Uterus (tissue), 4 donors: Measurements from ENCODE around the gene NOS1AP. TPM values are rescaled to one million over a fixed set of nuclear protein-coding genes. Genes with fewer than 3 reads are reported as not detected.

Experiments used
- DNase-seq, 2 donors: peaks; one replicate each; pipeline ENCODE4 v3.0.0-alpha.2; 2019 to 2020
- H3K27ac ChIP-seq, 2 donors: fragments of 200-600 bp; sonication (generic); 1 replicate in 1 of 2; 2 replicates in 1 of 2; pipeline ENCODE4 v1.5.1; 2016 to 2018
- H3K27me3 ChIP-seq, 2 donors: fragments of 200-600 bp; sonication (generic); one replicate each; pipeline ENCODE4 v1.5.1; 2018 to 2019; ENCODE audit warnings: control low read depth in 1 of 2
- H3K36me3 ChIP-seq, 2 donors: fragments of 200-600 bp; sonication (generic); one replicate each; pipeline ENCODE4 v1.5.1; 2019; ENCODE audit warnings: control low read depth in 1 of 2
- H3K4me1 ChIP-seq, 2 donors: fragments of 200-600 bp; sonication (generic); one replicate each; pipeline ENCODE4 v1.5.1; 2018 to 2019; ENCODE audit warnings: control low read depth in 1 of 2
- H3K4me3 ChIP-seq, 2 donors: fragments of 200-600 bp; sonication (generic); 1 replicate in 1 of 2; 2 replicates in 1 of 2; pipeline ENCODE4 v1.5.1; 2018 to 2019; ENCODE audit warnings: mild to moderate bottlenecking in 1 of 2
- H3K9me3 ChIP-seq, 2 donors: fragments of 200-600 bp; sonication (generic); one replicate each; pipeline ENCODE4 v1.5.1; 2019; ENCODE audit warnings: control low read depth in 1 of 2
- CTCF ChIP-seq, 4 experiments: fragments of 200-600 bp in 2 of 4; fragments of 450-650 bp in 2 of 4; sonication (generic) in 2 of 4; IDR thresholded peaks; one replicate each; pipeline ENCODE4 v1.5.1; 2016 to 2019; ENCODE audit warnings: antibody characterized with exemption in 4 of 4, mild to moderate bottlenecking in 2 of 4, moderate library complexity in 1 of 4
- POLR2A ChIP-seq, 2 donors: fragments of 450-650 bp; IDR thresholded peaks; one replicate each; pipeline ENCODE4 v1.6.1; 2016; ENCODE audit warnings: antibody characterized with exemption in 2 of 2, mild to moderate bottlenecking in 1 of 2, moderate library complexity in 1 of 2
- intact Hi-C: fragments of 100-400 bp; cut with DNase I; formaldehyde crosslinking; loops from one replicate; pipeline ENCODE4 v1.15.1; 2023; ENCODE audit warnings: low total_unique reads
- total RNA-seq, 4 donors: library from RNA; depleted of rRNA in 3 of 4; stranded (reverse); fragments of >200 nt in 3 of 4; gene quantifications; one replicate each; pipeline versions ENCODE4 v1.1.0 to v1.2.4, GENCODE V29; 2014 to 2023
- donor health status: DM: yes; HTN: yes; CAD: no.

Gene NOS1AP
- total RNA-seq, 4 donors from 2014 or later, result under 0.01 to 5.3 (median 1.9) TPM; not detected in 1

GRCh38 chr1:162236201-162236600 lies 166.7 kb downstream of the NOS1AP start:
- Histone ChIP-seq H3K27me3 (no peaks in the 10 kb centered on the region), H3K4me3 (no peak overlapping the region), H3K27ac (no peak overlapping the region), H3K9me3 (no peaks in the 10 kb centered on the region), H3K4me1 (no peaks in the 10 kb centered on the region), H3K36me3 (no peaks in the 10 kb centered on the region)
- intact Hi-C loops, result no loop called here
- no peak for DNase-seq
- no peak for TF ChIP-seq CTCF (IDR thresholded peaks at IDR 0.05)
- TF ChIP-seq POLR2A (IDR thresholded peaks at IDR 0.05), result no peak

- Histone ChIP-seq H3K27ac (no peak overlapping the region), H3K36me3 (no peaks in the 10 kb centered on the region), H3K4me1 (no peaks in the 10 kb centered on the region), H3K9me3 (no peaks in the 10 kb centered on the region), H3K4me3 (no peak overlapping the region), H3K27me3 (no peaks in the 10 kb centered on the region)
- intact Hi-C loops, result no loop called here
- no peak for DNase-seq
- TF ChIP-seq CTCF (IDR thresholded peaks at IDR 0.05), result no peak
- TF ChIP-seq POLR2A (IDR thresholded peaks at IDR 0.05), result no peak
These were observed 167.1 kb downstream of the NOS1AP start for GRCh38 chr1:162236618-162237017.

- H3K27ac ChIP-seq, result no peak overlapping the region
- no peaks in the 10 kb centered on the region for H3K36me3 ChIP-seq
- no peaks in the 10 kb centered on the region for H3K27me3 ChIP-seq
- TF ChIP-seq POLR2A (IDR thresholded peaks at IDR 0.05) (no peak), CTCF (IDR thresholded peaks at IDR 0.05) (no peak)
- H3K4me3 ChIP-seq, result no peak overlapping the region
- intact Hi-C loops, result no loop called here
- no peak for DNase-seq
- no peaks in the 10 kb centered on the region for H3K9me3 ChIP-seq
- no peaks in the 10 kb centered on the region for H3K4me1 ChIP-seq
These were observed 171.1 kb downstream of the NOS1AP start for GRCh38 chr1:162240577-162240976.

DNA sequence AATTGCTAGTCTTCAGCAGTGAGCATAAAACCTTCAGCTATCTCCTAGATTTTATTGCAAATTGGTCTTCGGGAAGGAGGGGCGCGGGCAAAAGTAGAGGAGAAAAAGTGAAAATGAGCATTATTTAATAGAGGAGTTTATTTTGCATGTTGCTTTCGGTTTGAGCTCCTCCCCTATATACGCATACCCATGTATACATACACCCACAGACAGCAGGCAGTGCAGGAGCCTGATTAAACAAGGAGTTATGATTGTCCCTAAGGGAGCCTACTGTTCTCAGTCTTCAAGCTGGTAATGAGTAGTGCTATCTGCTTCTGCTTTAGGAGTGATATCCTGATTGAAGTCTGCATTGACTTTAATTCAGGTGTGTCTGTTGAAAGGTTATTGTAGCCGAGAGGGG lies 173.3 kb downstream of the NOS1AP start:
- intact Hi-C loops, result no loop called here
- TF ChIP-seq CTCF (IDR thresholded peaks at IDR 0.05) (no peak), POLR2A (IDR thresholded peaks at IDR 0.05) (no peak)
- H3K27ac ChIP-seq, result no peak overlapping the region
- no peak for DNase-seq
- H3K9me3 ChIP-seq, result no peaks in the 10 kb centered on the region
- no peak overlapping the region for H3K4me3 ChIP-seq
- no peaks in the 10 kb centered on the region for H3K27me3 ChIP-seq
- no peaks in the 10 kb centered on the region for H3K4me1 ChIP-seq
- H3K36me3 ChIP-seq, result no peaks in the 10 kb centered on the region

GRCh38 chr1:162248854-162249535 lies 179.5 kb downstream of the NOS1AP start:
- Histone ChIP-seq H3K4me1 (no peaks in the 10 kb centered on the region), H3K27me3 (no peaks in the 10 kb centered on the region), H3K36me3 (no peaks in the 10 kb centered on the region), H3K9me3 (no peaks in the 10 kb centered on the region), H3K27ac (no peak overlapping the region), H3K4me3 (no peak overlapping the region)
- TF ChIP-seq CTCF (IDR thresholded peaks at IDR 0.05) (no peak), POLR2A (IDR thresholded peaks at IDR 0.05) (no peak)
- DNase-seq, result no peak
- intact Hi-C loops, result no loop called here
